SK-N-SH treated with all-trans-retinoic acid at 6 μM for 48 hours (cell line): ENCODE results near the gene ESF1.
A peak's percentile ranks its signal among the peaks of the same experiment; 100 is the strongest.
"Not testable (repeated sequence)": the region's sequence is repeated elsewhere in the genome, so short reads cannot be mapped to it uniquely, and the experiment has no call there.

Source experiments
- ATAC-seq: fragments of 200-7000 bp; cut with Tn5 transposase; 3 replicates; pipeline ENCODE4 v1.9.1; 2020; ENCODE audit warnings: mild to moderate bottlenecking, moderate library complexity
- ARNTL ChIP-seq: fragments of 450-650 bp; formaldehyde crosslinking; IDR thresholded peaks from 2 replicates; pipeline ENCODE4 v1.5.0; 2020; ENCODE audit warnings: low read depth, mild to moderate bottlenecking, moderate library complexity, borderline replicate concordance
- CSDC2 ChIP-seq: fragments of 250-450 bp; sonication (Bioruptor Pico); IDR thresholded peaks from 2 replicates; pipeline ENCODE4 v1.5.0; 2020; ENCODE audit warnings: mild to moderate bottlenecking, moderate library complexity
- ISL1 ChIP-seq: fragments of 250-450 bp; sonication (Bioruptor Pico); IDR thresholded peaks from 2 replicates; pipeline ENCODE4 v2.1.2; 2022; ENCODE audit warnings: mild to moderate bottlenecking, moderate library complexity
- RARB ChIP-seq: fragments of 250-450 bp; sonication (Bioruptor Pico); IDR thresholded peaks from 2 replicates; pipeline ENCODE4 v1.8.0; 2021; ENCODE audit warnings: mild to moderate bottlenecking, moderate library complexity
- SNAI2 ChIP-seq: fragments of 250-450 bp; sonication (Bioruptor Pico); IDR thresholded peaks from 2 replicates; pipeline ENCODE4 v1.5.0; 2020; ENCODE audit warnings: mild to moderate bottlenecking, moderate library complexity
- TCF4 ChIP-seq: fragments of 250-450 bp; sonication (Bioruptor Pico); IDR thresholded peaks from 2 replicates; pipeline ENCODE4 v1.8.0; 2021; ENCODE audit warnings: mild to moderate bottlenecking, moderate library complexity, borderline replicate concordance
- TOX ChIP-seq: fragments of 250-450 bp; sonication (Bioruptor Pico); IDR thresholded peaks from 2 replicates; pipeline ENCODE4 v1.8.0; 2021; ENCODE audit warnings: mild to moderate bottlenecking, moderate library complexity, borderline replicate concordance
- ZFP30 ChIP-seq: fragments of 450-650 bp; formaldehyde crosslinking; IDR thresholded peaks from 2 replicates; pipeline ENCODE4 v1.5.0; 2022; ENCODE audit warnings: mild to moderate bottlenecking, moderate library complexity
- ZNF565 ChIP-seq: fragments of 450-650 bp; formaldehyde crosslinking; conservative IDR thresholded peaks from 2 replicates; pipeline ENCODE4 v1.5.0; 2020; ENCODE audit warnings: low read depth, mild to moderate bottlenecking, moderate library complexity
- ZNF8 ChIP-seq: fragments of 450-650 bp; formaldehyde crosslinking; IDR thresholded peaks from 2 replicates; pipeline ENCODE4 v1.5.0; 2020; ENCODE audit warnings: mild to moderate bottlenecking, moderate library complexity
- TF ChIP-seq, protein P1 (sequence below): fragments of 250-450 bp; sonication (Bioruptor Pico); IDR thresholded peaks from 2 replicates; pipeline ENCODE4 v1.5.0; 2020; ENCODE audit warnings: mild to moderate bottlenecking, moderate library complexity
- TF ChIP-seq, protein P2 (sequence below): fragments of 250-450 bp; sonication (Bioruptor Pico); IDR thresholded peaks from 2 replicates; pipeline ENCODE4 v1.8.0; 2021; ENCODE audit warnings: low read depth, mild to moderate bottlenecking, moderate library complexity, borderline replicate concordance
- TF ChIP-seq, protein P3 (sequence below): fragments of 250-450 bp; sonication (Bioruptor Pico); IDR thresholded peaks from 2 replicates; pipeline ENCODE4 v1.8.0; 2020; ENCODE audit warnings: mild to moderate bottlenecking, moderate library complexity, borderline replicate concordance

ESF1 gene

DNA sequence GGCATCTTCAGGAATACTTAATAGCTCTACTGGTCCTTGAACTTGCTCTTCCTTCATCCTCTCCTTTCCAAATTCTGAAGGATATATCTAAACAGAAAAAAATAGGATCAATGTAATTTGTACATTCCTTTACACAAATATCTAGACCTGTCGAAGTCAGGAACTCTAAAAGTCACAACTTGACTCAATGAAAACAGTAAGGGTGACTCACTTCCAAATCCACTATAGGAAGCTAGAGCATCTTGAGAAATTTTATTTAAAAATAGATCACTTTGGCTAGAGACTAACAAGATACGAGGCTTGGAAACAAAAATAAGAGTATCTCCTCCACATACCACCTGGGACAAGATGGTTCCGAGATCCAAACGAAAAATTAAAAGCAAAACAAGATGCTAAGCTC, 12.2 kb downstream of the ESF1 start (continued):
- TF ChIP-seq, protein P1, sequence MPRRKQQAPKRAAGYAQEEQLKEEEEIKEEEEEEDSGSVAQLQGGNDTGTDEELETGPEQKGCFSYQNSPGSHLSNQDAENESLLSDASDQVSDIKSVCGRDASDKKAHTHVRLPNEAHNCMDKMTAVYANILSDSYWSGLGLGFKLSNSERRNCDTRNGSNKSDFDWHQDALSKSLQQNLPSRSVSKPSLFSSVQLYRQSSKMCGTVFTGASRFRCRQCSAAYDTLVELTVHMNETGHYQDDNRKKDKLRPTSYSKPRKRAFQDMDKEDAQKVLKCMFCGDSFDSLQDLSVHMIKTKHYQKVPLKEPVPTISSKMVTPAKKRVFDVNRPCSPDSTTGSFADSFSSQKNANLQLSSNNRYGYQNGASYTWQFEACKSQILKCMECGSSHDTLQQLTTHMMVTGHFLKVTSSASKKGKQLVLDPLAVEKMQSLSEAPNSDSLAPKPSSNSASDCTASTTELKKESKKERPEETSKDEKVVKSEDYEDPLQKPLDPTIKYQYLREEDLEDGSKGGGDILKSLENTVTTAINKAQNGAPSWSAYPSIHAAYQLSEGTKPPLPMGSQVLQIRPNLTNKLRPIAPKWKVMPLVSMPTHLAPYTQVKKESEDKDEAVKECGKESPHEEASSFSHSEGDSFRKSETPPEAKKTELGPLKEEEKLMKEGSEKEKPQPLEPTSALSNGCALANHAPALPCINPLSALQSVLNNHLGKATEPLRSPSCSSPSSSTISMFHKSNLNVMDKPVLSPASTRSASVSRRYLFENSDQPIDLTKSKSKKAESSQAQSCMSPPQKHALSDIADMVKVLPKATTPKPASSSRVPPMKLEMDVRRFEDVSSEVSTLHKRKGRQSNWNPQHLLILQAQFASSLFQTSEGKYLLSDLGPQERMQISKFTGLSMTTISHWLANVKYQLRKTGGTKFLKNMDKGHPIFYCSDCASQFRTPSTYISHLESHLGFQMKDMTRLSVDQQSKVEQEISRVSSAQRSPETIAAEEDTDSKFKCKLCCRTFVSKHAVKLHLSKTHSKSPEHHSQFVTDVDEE: no peak
- TF ChIP-seq SNAI2 (CRISPR knock-in tag) (no peak), ZFP30 (no peak)

DNA sequence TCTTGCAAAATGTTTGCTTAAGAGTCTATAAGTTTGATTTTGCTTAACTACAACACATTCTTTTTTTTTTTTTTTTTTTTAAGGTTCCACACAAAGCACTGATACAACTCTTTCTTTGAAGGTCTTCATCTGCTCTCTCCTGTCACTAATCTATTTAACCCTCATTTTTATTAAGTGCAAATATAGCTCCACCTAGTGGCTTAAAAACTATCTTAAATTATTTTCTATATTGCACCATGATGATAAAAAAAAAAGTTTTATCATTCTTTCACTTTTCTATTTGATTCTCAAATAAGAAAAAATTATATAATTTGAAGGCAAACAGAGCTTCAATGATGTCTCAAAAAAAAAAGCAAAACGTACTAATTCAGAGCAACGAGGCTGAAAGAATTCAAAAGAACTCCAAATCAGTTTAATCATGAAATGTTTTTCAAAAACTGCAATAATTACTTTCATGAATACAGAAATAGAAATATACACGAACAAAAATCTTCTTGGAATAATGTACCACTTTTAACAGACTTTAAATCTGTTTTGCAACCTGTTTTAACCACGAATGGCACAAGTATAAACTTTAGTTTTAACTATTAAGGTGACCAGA, 12.8 kb downstream of the ESF1 start:
- TF ChIP-seq, protein P1: no peak
- TF ChIP-seq ARNTL (no peak), SNAI2 (CRISPR knock-in tag) (no peak), ISL1 (CRISPR knock-in tag) (0 out of 2 replicates have a peak, but pooled peaks have one; percentile 10), CSDC2 (no peak), TOX (CRISPR knock-in tag) (no peak)
- TF ChIP-seq, protein P2, sequence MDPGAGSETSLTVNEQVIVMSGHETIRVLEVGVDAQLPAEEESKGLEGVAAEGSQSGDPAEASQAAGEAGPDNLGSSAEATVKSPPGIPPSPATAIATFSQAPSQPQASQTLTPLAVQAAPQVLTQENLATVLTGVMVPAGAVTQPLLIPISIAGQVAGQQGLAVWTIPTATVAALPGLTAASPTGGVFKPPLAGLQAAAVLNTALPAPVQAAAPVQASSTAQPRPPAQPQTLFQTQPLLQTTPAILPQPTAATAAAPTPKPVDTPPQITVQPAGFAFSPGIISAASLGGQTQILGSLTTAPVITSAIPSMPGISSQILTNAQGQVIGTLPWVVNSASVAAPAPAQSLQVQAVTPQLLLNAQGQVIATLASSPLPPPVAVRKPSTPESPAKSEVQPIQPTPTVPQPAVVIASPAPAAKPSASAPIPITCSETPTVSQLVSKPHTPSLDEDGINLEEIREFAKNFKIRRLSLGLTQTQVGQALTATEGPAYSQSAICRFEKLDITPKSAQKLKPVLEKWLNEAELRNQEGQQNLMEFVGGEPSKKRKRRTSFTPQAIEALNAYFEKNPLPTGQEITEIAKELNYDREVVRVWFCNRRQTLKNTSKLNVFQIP (CRISPR knock-in tag): no peak
- TF ChIP-seq, protein P3, sequence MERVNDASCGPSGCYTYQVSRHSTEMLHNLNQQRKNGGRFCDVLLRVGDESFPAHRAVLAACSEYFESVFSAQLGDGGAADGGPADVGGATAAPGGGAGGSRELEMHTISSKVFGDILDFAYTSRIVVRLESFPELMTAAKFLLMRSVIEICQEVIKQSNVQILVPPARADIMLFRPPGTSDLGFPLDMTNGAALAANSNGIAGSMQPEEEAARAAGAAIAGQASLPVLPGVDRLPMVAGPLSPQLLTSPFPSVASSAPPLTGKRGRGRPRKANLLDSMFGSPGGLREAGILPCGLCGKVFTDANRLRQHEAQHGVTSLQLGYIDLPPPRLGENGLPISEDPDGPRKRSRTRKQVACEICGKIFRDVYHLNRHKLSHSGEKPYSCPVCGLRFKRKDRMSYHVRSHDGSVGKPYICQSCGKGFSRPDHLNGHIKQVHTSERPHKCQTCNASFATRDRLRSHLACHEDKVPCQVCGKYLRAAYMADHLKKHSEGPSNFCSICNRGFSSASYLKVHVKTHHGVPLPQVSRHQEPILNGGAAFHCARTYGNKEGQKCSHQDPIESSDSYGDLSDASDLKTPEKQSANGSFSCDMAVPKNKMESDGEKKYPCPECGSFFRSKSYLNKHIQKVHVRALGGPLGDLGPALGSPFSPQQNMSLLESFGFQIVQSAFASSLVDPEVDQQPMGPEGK (CRISPR knock-in tag): no peak
- ATAC-seq: 0 out of 3 replicates have a peak, but pooled peaks have one; percentile 53

DNA sequence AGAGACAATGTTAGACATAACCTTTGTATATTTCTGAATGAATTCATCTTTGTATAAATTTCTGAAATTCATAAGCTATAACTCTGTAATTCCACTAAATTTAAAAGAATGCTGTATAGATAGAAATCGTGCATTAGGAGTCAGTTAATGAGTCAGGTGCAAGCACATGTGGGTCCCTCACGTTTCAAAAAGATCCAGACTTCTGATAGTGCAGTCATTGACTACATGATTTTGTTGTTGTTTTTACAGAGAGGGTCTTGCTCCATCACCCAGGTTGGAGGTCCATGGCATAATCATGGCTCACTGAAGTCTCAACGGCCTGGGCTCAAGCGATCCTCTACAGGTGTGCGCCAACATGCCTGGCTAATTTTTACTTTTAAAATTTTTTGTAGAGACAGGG, 14.6 kb downstream of the ESF1 start:
- ATAC-seq: no peak
- no peak for TF ChIP-seq TOX (CRISPR knock-in tag)

DNA sequence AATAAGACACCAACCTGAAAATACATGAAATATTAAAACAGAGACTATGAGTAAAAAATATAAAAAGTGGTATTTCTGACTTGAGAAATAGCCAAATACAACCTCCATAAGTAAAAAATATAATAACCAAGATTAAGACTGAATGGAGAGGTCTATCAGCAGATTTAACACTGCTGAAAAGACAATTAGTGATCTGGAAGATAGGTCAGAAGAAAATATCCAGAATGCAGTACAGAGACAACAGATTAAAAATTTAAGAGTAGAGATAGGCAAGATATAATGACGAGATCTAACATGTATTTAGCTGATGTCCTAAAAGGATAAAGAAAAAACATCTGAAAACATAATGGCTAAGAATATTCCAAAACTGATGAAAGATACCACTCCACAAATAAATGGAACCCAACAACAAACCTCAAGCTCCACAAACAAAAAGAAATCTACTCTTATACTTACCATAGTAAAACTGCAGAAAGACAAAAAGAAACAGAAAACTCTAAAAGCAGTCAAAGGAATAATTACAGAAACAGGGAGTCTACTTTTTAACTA, 18.8 kb downstream of the ESF1 start:
- no peak for ATAC-seq
- no peak for TF ChIP-seq RARB (CRISPR knock-in tag)
- TF ChIP-seq ZFP30: peak; percentile 90
- peak; percentile 48; the same call in 1 of the 2 replicates for TF ChIP-seq ZNF8
- TF ChIP-seq, all 23 proteins: peak for 2

DNA sequence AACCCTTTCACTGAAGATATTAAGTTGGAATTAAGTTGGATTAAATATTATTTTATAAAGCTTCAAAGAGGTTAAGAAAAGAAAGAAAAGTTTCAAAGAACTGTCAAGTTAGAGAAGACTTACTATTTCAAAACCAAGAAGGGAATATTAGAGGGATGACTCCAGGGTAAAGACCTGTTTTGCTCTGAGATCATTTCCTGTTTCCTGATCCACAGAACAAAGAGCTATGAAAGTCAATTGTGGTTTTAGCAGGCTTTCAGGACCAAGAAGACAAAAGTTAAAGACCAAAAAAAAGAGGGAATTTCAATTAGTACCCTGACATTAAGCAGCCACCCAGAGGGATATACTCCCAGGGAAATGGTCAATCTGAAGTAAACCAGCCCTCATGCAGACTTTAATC, 19.4 kb downstream of the ESF1 start:
- no peak for ATAC-seq

DNA sequence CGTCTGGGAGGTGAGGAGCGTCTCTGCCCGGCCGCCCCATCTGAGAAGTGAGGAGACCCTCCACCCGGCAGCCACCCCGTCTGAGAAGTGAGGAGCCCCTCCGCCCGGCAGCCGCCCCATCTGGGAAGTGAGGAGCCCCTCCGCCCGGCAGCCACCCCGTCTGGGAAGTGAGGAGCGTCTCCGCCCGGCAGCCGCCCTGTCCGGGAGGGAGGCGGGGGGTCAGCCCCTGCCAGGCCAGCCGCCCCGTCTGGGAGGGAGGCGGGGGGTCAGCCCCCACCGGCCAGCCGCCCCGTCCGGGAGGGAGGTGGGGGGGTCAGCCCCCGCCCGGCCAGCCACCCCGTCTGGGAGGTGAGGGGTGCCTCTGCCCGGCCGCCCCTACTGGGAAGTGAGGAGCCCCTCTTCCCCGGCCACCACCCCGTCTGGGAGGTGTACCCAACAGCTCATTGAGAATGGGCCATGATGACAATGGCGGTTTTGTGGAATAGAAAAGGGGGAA, 24.2 kb downstream of the ESF1 start:
- not testable (repeated sequence) for ATAC-seq

More for the DNA sequence above, 19.4 kb downstream of the ESF1 start:
- TF ChIP-seq SNAI2 (CRISPR knock-in tag) (no peak), ZNF565 (CRISPR knock-in tag) (no peak), TCF4 (CRISPR knock-in tag) (no peak), ZFP30 (no peak)
- TF ChIP-seq, all 23 proteins: peak for 0
